Hematopoietic multipotent progenitor cell treated with erythropoietin and hydrocortisone succinate and interleukin-3 and kit ligand, for 6 days (in vitro differentiated cells): ENCODE data around the gene EMC9.

Experiments
- DNase-seq: peaks from one replicate; pipeline ENCODE4 v3.0.0-alpha.2; 2015

Gene EMC9

GRCh38 chr14:24177041-24177825, 35.8 kb upstream of the EMC9 start:
- no peak for DNase-seq

- no peak for DNase-seq
Observed at GRCh38 chr14:24176599-24176998, 35.2 kb upstream of the EMC9 start.

- DNase-seq, result no peak
Observed at GRCh38 chr14:24172871-24173281, 31.5 kb upstream of the EMC9 start.

DNA sequence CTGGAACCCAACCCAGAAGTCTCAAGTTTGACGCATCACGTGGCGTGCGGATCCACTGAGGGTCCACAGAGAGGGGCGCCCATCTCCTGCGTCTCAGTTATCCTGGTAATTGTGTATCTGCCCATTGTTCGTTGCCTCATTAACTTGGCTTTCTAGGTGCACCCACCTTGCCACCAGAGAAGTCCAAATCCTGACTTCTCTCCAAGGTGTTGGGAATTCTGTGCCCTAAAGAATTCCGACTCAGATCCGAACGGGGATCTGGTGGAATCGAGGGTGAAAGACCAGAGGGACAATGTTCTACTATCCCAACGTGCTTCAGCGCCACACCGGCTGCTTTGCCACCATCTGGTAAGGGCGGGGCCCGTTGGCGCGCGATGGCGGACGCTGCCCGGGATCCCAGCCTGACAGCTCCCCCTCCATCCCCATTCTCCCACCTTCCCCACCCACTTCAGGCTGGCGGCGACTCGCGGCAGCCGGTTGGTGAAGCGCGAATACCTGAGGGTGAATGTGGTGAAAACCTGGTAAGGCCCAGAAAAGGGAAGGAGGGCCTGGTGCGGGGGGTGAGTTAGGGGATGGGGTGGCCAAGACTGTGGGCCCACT, 31.0 kb upstream of the EMC9 start:
- DNase-seq, result peak; percentile 49

- DNase-seq, result peak; percentile 98
Observed at GRCh38 chr14:24171422-24172260, 30.2 kb upstream of the EMC9 start, which contains the start of gene REC8. Gene REC8 (plus strand): TSS chr14:24172080. CDS start chr14:24172553, 473 bp downstream.

DNA sequence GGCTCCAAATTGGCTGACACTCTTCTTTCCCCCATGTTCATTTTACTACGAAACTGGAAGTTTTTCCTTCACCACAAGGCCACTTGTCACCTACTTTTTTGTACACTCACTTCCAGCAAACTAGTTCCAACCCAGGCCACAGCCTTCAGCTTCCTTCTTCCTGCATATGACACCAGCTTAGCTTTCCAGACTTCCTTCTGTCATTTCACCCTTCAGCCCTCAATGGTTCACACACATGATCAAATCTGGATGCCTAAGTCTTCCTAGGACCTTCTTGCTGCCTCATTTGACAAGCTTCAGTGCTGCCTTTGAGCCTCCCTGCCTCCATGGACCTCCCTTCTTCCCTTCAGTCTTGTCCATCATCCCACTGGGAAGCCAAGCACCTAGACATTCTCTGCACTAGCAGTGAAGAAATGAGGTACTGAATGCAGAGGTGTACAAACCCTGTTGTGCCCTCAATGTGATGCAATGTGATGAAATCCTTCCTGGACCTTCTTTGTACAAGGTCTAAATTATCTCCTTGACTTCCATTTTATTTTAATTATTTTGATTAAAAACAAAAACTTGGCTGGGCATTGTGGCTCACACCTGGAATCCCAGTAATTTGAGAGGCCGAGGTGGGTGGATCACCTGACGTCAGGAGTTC, 26.2 kb upstream of the EMC9 start:
- no peak for DNase-seq

DNA sequence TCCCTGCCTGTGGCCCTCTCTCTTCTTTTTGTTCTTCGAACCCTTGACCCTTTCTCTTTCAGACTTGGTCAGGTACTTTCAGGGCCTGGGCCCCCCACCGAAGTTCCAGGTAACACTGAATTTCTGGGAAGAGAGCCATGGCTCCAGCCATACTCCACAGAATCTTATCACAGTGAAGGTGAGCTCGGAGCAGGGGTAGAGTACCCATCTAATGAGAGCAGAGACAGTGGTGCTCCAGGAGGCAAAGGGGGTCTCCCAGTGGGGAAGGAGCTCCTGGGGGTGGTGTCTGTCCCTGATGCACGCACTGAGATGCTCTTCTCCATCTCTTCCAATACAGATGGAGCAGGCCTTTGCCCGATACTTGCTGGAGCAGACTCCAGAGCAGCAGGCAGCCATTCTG, 24.4 kb upstream of the EMC9 start:
- no peak for DNase-seq

- DNase-seq, result no peak
Observed at GRCh38 chr14:24164518-24164991, 23.2 kb upstream of the EMC9 start.

DNA sequence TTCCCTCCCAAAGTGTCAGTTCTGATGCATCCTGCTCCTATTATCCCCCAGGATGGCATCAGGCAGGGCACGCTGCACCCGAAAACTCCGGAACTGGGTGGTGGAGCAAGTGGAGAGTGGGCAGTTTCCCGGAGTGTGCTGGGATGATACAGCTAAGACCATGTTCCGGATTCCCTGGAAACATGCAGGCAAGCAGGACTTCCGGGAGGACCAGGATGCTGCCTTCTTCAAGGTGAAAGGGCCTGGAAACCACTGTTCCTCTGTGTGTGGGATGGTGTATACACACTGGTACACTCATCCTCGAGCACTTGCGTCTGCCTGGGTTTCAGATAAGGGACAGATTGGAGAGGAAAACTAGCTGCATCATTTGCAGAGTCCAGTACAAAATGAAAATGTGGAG, 20.7 kb upstream of the EMC9 start:
- no peak for DNase-seq

- DNase-seq, result peak; percentile 98
Observed at GRCh38 chr14:24160850-24161804, 19.7 kb upstream of the EMC9 start, which contains the start of gene IRF9. Gene IRF9 (plus strand): TSS chr14:24161265. CDS start chr14:24162145, 880 bp downstream.

GRCh38 chr14:24160499-24160849, 19.1 kb upstream of the EMC9 start:
- DNase-seq, result no peak

DNA sequence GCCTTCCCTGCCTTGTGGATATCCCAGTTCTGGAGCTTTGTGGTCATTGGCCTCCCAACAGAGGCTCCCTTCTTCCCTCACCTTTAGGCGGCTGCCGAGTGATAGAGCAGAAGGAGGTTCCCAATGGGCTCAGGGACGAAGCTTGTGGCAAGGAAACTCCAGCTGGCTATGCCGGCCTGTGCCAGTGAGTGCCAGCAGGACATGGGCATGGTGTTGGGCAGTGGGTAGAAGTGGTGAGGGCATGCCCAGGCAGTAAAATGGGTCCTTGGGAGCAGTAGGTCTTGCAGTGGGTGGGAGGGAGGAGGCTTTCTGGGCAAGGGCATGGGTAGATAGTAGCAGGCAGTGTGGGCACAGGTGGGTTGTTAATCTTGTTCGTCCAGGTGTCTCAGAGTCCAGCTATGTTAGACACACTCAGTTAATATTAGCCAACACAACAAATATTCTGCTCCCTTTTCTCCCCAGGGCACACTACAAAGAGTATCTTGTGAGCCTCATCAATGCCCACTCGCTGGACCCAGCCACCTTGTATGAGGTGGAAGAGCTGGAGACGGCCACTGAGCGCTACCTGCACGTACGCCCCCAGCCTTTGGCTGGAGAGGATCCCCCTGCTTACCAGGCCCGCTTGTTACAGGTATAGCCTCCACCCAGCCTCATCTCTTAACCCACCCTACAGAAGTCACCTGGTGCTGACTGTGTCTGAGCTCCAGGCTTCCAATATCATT, 18.5 kb upstream of the EMC9 start:
- DNase-seq, result no peak

- DNase-seq, result no peak
Observed at GRCh38 chr14:24157331-24157730, 15.9 kb upstream of the EMC9 start.

DNA sequence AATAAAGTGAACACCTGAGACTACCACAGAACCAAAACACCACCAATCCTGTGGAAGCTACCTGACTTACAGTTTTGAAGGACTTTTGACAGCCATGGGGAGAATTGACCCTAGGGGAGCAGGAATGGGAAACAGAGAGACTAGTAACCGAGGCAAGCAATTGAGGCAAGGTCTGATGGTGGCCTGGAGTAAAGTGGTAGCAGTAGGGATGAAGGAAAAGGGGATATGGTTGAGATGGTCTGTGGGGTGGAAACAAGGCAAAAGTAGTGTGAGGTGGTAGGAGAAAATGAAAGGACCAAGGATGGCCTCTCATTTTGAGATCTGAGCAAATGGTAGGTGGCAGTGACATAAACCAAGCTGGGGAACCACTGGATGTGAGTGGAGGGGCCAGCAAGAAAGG, 15.4 kb upstream of the EMC9 start:
- no peak for DNase-seq

- no peak for DNase-seq
Observed at GRCh38 chr14:24155100-24155499, 13.7 kb upstream of the EMC9 start.

- DNase-seq, result no peak
Observed at GRCh38 chr14:24151404-24152080, 10.2 kb upstream of the EMC9 start.

DNA sequence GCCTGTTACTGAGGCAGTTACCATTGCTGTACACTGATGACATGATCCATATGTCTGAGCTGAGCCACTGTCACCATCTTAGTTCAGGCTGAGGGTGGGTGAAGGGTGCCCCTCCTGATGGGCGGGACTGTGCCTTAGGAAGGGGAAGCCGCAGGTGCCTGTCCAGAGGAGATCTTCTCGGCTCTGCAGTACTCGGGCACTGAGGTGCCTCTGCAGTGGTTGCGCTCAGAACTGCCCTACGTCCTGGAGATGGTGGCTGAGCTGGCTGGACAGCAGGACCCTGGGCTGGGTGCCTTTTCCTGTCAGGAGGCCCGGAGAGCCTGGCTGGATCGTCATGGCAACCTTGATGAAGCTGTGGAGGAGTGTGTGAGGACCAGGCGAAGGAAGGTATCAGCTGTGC, 9.6 kb upstream of the EMC9 start:
- DNase-seq, result no peak

GRCh38 chr14:24150567-24150966, 9.2 kb upstream of the EMC9 start:
- no peak for DNase-seq

DNA sequence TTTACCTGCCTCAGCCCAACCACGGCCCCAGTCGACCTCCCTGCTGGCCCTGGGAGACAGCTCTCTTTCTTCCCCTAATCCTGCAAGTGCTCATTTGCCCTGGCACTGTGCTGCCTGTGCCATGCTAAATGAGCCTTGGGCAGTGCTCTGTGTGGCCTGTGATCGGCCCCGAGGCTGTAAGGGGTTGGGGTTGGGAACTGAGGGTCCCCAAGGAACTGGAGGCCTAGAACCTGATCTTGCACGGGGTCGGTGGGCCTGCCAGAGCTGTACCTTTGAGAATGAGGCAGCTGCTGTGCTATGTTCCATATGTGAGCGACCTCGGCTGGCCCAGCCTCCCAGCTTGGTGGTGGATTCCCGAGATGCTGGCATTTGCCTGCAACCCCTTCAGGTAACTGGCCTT, 8.7 kb upstream of the EMC9 start:
- DNase-seq, result no peak

- no peak for DNase-seq
Observed at GRCh38 chr14:24149302-24149969, 8.0 kb upstream of the EMC9 start.
